SJSA1 (cell line): ENCODE results near the gene LIME1. TPM values are rescaled to one million over a fixed set of nuclear protein-coding genes. Genes with fewer than 3 reads are reported as not detected.
"Not testable (repeated sequence)": the region's sequence is repeated elsewhere in the genome, so short reads cannot be mapped to it uniquely, and the experiment has no call there.

ENCODE experiments used
- DNase-seq, 2 experiments: peaks; one replicate each; pipeline ENCODE4 v3.0.0-alpha.2; 2015 to 2020; ENCODE audit warnings: low spot score in 2 of 2, low read depth in 1 of 2
- H3K27ac ChIP-seq: fragments of 250-450 bp; sonication (Bioruptor Pico); 2 replicates; pipeline ENCODE4 v1.5.1; 2020; ENCODE audit warnings: mild to moderate bottlenecking, moderate library complexity
- H3K27me3 ChIP-seq: fragments of 250-450 bp; sonication (Bioruptor Pico); replicated peaks from 2 replicates; pipeline ENCODE4 v1.5.1; 2020; ENCODE audit warnings: mild to moderate bottlenecking, moderate library complexity
- H3K36me3 ChIP-seq: fragments of 250-450 bp; sonication (Bioruptor Pico); 2 replicates; pipeline ENCODE4 v1.5.1; 2020; ENCODE audit warnings: mild to moderate bottlenecking
- H3K4me1 ChIP-seq: fragments of 250-450 bp; sonication (Bioruptor Pico); replicated peaks from 2 replicates; pipeline ENCODE4 v1.6.1; 2021; ENCODE audit warnings: mild to moderate bottlenecking
- H3K4me3 ChIP-seq: fragments of 250-450 bp; sonication (Bioruptor Pico); 2 replicates; pipeline ENCODE4 v1.5.1; 2020; ENCODE audit warnings: mild to moderate bottlenecking
- H3K9me3 ChIP-seq: fragments of 250-450 bp; sonication (Bioruptor Pico); replicated peaks from 2 replicates; pipeline ENCODE4 v1.5.1; 2020; ENCODE audit warnings: mild to moderate bottlenecking
- total RNA-seq: library from RNA; depleted of rRNA; stranded (reverse); fragments of >200 nt; shearing (Covaris generic); gene quantifications from 2 replicates; pipeline ENCODE4 v1.2.3, GENCODE V29; 2014

Gene LIME1
- total RNA-seq, 1 experiment from 2014 or later: 10.2 TPM

DNA sequence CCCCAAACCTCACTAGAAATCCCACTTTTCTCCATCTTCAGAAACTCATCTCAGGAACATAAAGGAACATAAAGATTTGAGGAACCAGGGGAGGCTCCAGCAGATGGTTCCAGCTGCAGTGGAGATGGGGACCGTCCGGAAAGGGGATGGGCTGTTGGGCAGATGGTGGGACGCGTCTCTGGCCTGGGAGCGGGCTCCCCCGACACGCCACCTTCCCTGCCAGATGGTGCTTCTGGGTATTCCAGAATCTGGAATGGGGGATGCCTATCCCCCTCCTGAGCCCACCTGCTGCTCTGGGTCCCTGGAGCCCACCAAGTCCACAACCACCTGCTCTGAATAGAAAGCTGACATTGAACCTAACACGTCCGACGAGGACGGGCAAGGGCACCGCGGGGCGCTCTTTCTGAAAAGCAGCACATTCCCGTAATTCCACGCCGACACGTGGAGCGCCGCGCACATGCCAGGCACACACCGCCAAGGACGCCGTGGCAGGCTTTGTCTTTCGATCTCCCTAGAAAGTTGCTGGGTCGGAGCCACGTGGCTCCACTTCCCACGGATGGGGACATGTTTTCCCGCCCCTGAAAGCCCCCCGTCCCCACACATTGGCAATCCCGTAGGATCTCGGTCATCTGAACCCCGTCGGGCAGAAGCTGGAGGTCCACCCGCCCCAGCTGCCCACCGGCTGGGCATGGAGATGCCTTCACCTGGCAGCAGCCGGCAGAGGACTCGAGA, 30.4 kb downstream of the LIME1 start:
- no peaks in the 10 kb centered on the region for H3K27me3 ChIP-seq
- no peak for DNase-seq
- no peaks in the 10 kb centered on the region for H3K4me1 ChIP-seq
- no peaks in the 10 kb centered on the region for H3K36me3 ChIP-seq
- no peak overlapping the region for H3K4me3 ChIP-seq
- no peak overlapping the region for H3K27ac ChIP-seq
- H3K9me3 ChIP-seq: no peaks in the 10 kb centered on the region

DNA sequence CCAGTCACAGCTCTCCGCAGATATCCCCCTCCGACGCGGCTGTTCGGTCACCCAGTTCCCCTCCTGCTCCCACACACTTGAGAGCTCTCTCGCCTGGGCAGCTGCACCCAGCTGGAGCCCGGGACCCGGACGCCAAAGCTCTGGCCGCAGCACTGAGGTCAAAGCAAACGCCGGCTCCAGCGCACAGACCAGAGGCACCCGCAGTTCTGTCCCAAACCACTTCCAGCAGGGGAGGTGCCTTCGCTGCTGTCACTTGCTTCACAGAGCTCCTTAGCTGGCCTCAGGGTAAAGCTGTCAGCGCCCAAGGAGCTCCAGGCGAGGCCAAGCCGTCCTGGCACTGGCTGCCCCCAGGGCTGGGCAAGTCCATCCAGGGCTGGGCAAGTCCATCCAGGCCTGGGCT, 31.0 kb downstream of the LIME1 start:
- no peaks in the 10 kb centered on the region for H3K4me1 ChIP-seq
- no peak overlapping the region for H3K27ac ChIP-seq
- DNase-seq: peak in 1 of 2 experiments; percentile 40
- no peaks in the 10 kb centered on the region for H3K36me3 ChIP-seq
- H3K27me3 ChIP-seq: no peaks in the 10 kb centered on the region
- no peaks in the 10 kb centered on the region for H3K9me3 ChIP-seq
- H3K4me3 ChIP-seq: no peak overlapping the region

DNA sequence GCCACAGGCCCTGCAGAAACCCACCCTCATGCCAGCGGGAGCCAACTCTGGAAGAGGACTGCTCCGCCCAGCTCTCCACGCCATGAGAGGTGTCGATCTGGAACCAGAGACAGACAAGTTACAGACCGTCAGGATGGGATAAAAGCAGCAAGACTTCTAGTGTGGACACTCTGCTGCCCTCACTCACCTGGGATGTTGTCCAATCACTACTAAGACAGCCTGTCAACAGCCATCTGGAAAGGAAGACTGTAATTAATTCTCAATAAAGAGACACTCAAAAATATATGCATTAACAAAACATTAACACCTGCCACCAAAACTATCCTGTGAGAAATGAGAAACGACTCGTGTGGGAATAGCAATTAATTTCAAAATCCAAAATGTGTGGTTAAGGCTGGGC, 31.4 kb downstream of the LIME1 start:
- DNase-seq: no peak
- H3K4me3 ChIP-seq: no peak overlapping the region
- H3K27me3 ChIP-seq: no peaks in the 10 kb centered on the region
- H3K4me1 ChIP-seq: no peaks in the 10 kb centered on the region
- no peaks in the 10 kb centered on the region for H3K36me3 ChIP-seq
- H3K27ac ChIP-seq: no peak overlapping the region
- no peaks in the 10 kb centered on the region for H3K9me3 ChIP-seq

DNA sequence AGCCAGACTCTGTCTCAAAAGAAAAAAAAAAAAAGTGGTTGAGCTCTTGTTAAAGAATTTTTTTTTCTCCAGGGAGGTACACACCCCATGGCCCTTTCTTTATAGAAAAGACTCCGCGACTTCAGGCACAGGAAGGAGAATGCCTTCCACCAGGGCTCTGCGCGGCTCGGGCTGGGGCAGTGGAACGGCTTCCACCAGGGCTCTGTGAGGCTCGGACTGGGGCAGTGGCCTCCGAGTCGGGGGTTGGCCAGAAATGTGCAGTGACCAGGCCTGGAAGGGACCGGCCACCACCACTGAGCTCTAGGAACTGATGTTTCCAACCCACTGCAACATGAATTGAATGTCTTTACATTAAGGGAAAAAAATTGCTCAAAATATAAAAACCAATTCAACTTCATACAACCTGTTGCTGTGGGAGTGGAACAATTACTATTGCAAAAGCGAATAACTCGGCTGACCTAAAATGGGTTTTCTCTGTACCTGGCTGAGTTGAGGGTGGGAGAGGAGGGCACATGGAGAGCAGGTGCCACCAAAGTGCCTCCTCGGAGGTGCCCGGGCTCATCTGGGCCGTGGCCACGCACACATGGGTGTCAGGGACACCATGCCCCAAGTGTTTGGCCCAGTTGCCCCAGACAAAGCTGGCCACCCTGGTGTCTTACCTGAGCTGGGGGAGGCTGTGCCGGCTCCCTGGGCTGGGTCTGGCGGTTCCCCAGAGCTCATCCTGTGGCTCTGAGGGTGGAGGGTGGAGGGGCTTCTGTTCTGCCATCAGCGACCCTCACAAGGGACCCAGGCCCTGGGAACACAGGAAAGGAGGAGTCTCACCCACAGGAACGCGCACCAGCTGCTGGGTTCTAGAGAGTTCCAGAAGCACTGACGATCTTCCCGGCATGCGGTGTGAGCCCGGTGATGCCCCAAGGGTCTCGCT, 32.4 kb downstream of the LIME1 start:
- Histone ChIP-seq H3K36me3 (no peaks in the 10 kb centered on the region), H3K27ac (no peak overlapping the region), H3K9me3 (no peaks in the 10 kb centered on the region), H3K4me3 (no peak overlapping the region), H3K4me1 (no peaks in the 10 kb centered on the region), H3K27me3 (no peaks in the 10 kb centered on the region)
- no peak for DNase-seq

DNA sequence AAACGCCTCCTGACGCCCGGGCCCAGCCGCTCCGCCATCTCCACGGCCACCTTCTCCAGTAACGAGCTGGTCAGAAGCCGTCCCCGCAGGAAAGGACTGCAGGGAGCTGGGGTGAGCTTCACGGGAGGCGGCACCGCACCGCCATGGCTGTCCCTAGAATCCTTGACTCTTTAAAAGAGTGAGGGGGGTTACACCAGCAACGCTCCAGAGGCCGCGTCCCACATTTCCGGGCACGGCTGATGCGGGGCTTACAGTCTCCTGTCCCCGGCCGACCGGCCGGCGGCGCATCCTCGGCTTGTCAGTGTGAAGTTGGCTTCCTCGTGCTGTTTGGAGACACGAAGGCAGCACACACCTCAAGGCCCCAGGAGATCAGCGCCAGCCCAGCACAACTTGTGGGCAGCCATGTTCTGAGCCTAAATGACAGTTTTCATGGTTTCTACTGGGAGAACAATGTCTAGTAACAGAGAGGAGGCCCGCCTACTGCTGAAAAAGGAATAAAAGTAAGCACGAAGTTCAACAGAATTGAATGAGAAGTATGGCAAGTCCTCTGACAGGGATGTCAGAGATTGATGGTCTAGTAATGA, 33.5 kb downstream of the LIME1 start:
- Histone ChIP-seq H3K9me3 (no peaks in the 10 kb centered on the region), H3K4me1 (no peaks in the 10 kb centered on the region)
- no peak for DNase-seq

DNA sequence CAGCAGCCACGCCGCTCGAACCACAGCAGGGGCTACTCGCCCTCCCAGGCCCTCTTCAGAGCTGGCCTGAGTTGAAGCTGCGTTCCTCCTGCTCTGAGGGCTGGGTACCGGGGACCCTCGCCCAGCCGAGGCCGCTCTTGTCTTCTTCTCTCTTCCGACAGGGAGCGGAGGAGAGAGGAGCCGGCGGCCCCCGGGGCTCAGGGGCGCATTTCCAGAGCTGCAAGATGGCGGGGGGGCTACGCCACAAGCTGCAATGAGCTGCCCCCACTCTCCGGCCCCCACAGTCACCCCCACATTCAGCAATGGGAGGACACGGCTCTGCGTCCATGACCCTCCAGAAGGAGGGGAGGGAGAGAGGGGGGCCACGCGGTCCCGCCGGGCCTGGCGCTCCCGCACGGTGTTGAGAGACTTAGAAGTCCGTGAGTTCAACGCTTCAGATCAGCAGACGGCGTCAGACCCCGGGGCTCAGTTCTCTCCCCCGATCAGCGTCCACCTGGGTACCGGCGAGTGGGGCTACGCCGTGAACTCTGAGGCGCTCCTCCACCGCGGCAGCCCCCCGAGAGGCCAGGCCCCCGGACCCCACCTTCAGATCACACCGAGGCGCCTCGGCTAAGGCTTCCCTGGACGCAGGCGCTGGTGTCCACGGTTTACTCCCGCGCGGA, 34.7 kb downstream of the LIME1 start:
- Histone ChIP-seq H3K36me3 (no peaks in the 10 kb centered on the region), H3K27me3 (no peaks in the 10 kb centered on the region), H3K4me3 (no peak overlapping the region), H3K27ac (no peak overlapping the region), H3K4me1 (no peaks in the 10 kb centered on the region), H3K9me3 (no peaks in the 10 kb centered on the region)
- peak in 1 of 2 experiments; percentile 38 for DNase-seq

More for the DNA sequence above, 33.5 kb downstream of the LIME1 start:
- Histone ChIP-seq H3K27me3 (no peaks in the 10 kb centered on the region), H3K36me3 (no peaks in the 10 kb centered on the region), H3K27ac (no peak overlapping the region), H3K4me3 (no peak overlapping the region)

DNA sequence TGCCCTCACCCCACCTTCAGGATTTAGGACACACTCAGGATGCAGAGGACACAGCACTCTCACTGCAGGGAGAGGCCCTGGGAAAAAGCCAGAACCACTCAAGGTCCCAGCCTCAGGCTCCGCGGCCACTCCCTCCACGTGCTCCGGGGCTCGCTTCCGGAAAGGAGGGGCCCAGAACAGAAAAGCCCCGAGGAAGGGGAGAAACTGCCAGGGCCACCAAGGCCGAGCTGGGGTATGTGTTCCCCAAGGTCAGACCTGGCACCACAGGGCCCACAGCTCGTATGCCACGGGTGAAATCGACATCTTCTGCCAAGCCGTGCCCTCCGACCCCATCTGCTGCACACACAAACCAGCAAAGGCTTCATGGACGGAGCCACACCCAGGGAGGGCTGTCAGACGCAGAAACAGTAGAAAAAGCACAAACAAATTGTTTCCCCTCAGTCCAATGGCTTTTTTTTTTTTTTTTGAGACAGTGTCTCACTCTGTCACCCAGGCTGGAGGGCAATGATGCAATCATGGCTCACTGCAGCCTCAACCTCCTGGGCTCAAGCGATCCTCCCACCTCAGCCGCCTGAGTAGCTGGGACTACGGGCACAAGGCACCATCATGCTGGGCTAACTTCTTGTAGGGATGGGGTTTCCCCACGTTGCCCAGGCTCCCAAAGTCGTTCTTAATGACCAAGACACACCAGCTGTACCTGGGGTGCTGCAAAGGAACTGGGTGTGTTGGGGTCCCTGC, 36.5 kb downstream of the LIME1 start:
- Histone ChIP-seq H3K36me3 (no peaks in the 10 kb centered on the region), H3K27ac (no peak overlapping the region), H3K4me3 (no peak overlapping the region), H3K4me1 (peaks cover 6% of the 10 kb centered on the region), H3K9me3 (no peaks in the 10 kb centered on the region), H3K27me3 (no peaks in the 10 kb centered on the region)
- peak in 1 of 2 experiments; percentile 42 for DNase-seq

DNA sequence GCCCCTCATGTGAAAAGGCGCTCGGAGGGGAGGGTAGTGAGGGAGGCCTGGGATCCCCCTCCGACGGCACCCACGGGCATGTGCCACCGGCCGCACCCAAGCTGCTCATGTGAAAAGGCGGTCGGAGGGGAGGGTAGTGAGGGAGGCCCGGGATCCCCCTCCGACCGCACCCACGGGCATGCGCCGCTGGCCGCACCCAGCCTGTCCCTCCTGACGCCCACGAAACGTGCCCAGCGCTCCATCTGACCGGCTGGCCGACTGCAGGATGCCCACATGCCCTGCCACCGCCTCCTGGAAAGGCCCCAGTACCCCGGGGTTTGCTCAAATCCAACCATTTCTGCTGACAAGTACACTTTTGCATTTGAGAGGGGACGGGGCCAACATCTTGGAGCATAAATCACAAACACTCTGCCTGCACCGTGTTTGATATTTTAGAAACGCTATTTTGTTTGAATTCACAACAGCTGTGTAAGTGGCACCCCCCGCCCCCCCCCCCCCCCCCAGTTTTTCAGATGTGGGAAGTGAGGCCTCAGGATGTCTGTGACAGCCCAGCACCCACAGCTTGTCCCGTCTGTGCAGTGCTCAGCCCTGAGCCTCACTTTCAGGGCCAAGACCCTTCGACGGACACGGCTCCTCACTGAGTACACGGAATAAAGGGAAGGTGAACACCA, 37.2 kb downstream of the LIME1 start:
- no peaks in the 10 kb centered on the region for H3K36me3 ChIP-seq
- peaks cover 14% of the 10 kb centered on the region for H3K4me1 ChIP-seq
- H3K27me3 ChIP-seq: no peaks in the 10 kb centered on the region
- H3K9me3 ChIP-seq: no peaks in the 10 kb centered on the region
- peak in 1 of 2 experiments; percentile 39 for DNase-seq
- H3K27ac ChIP-seq: no peak overlapping the region
- H3K4me3 ChIP-seq: no peak overlapping the region

DNA sequence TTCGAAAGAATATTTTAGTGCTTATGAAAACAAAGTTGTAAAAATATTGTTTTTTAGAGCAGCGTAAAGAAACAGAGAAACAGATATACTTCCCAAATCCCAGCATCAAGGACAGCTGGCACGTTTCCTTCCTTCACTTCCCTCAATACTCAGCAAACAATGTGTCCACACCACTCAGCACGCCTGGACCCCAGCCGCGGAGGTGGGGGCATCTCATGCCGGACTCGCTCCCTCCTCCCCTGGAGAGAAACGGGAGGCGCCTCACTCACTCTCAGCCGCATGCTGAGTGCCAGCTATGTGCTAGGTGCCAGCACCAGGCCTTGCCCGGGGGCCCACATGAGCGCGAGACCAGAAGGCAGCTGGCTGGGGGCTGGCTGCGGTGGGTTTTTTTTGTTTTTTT, 37.8 kb downstream of the LIME1 start:
- DNase-seq: peak in 1 of 2 experiments; percentile 37
- no peaks in the 10 kb centered on the region for H3K9me3 ChIP-seq
- no peaks in the 10 kb centered on the region for H3K27me3 ChIP-seq
- H3K4me3 ChIP-seq: no peak overlapping the region
- peaks cover 15% of the 10 kb centered on the region for H3K4me1 ChIP-seq
- no peaks in the 10 kb centered on the region for H3K36me3 ChIP-seq
- no peak overlapping the region for H3K27ac ChIP-seq

DNA sequence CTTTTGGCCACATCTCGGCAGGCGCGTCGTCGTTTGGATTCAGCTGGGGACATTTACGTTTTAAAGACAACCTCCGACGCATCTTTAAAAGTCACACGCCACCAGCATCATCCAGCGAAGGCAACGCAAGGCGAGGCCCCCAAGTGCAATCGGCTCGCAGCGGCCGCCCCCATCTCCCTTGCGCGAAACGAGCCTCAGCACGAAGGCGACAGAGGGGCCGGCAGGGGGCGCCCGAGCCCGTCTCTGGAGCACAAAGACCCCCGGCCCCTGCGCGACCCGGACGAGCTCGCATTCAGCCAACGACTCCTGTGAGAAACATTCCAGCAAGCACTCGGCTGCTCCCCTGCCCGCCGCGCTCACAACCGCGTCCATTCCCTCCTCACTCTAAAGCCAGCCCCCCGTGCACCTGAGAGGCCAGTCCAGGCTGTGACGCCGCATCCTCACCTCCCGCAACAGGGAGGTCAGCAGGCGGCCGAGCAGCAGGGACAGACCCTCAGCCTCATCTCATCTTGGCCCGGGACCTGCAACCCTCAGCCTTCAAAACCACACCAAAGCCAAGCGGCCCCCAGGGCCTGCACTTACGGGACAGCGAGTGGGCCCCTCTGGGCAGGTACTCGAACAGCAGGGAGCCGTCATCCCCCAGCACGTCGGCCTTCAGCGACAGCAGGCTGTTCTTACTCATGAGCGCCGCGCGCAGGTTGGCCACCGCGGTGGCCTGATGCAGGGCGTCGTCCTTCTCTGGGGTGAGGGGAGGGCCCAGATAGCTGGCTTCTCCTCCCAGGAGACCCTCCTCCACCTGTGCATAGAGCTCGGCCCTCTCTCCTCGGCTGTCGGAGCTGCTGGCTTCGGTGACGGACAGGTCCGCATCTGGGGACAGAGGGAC, 38.9 kb downstream of the LIME1 start:
- Histone ChIP-seq H3K27ac (no peak overlapping the region), H3K36me3 (no peaks in the 10 kb centered on the region), H3K4me3 (no peak overlapping the region), H3K9me3 (no peaks in the 10 kb centered on the region), H3K27me3 (no peaks in the 10 kb centered on the region), H3K4me1 (peaks cover 15% of the 10 kb centered on the region)
- DNase-seq: peak in 1 of 2 experiments; percentile 50

DNA sequence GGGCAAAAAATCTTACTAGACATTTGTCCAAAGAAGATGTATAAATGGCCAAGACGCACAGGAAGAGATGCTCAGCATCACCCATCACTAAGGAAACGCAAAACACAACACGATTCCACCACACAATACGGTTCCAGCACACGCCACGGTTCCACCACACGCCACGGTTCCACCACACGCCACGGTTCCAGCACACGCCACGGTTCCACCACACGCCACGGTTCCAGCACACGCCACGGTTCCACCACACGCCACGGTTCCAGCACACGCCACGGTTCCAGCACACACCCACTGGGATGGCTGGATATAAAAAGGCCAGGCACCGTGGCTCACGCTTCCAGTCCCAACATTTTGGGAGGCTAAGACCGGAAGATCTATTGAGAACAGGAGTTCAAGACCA, 40.4 kb downstream of the LIME1 start:
- not testable (repeated sequence) for H3K27me3 ChIP-seq, H3K36me3 ChIP-seq, H3K27ac ChIP-seq

DNA sequence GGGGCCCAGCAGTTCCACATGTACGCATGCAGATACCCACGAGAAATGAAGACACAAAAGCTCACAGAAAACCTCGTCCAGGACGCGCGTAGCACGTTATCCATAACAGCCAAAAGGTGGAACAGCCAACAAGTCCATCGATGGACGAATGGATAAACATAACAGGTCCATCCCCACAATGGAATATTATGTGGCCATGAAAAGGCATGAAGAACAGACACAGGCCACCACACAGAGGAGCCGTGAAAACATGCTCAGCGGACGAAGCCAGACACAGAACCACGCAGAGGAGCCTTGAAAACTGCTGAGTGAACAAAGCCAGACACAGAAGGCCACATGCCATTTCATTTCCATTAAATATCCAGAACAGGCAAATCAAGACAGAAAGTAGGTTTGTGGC, 41.1 kb downstream of the LIME1 start:
- Histone ChIP-seq H3K4me3 (no peak overlapping the region), H3K9me3 (no peaks in the 10 kb centered on the region), H3K27ac (no peak overlapping the region), H3K36me3 (no peaks in the 10 kb centered on the region), H3K27me3 (no peaks in the 10 kb centered on the region), H3K4me1 (peaks cover 15% of the 10 kb centered on the region)
- DNase-seq: no peak

More for the DNA sequence above, 40.4 kb downstream of the LIME1 start:
- H3K4me3 ChIP-seq, H3K9me3 ChIP-seq, DNase-seq: not testable (repeated sequence)
- H3K4me1 ChIP-seq: peaks cover 15% of the 10 kb centered on the region
